Activated naive CD8-positive, alpha-beta T cell treated with anti-CD3 and anti-CD28 coated beads for 36 hours (primary cell): Measurements from ENCODE around the gene AVP. TPM values are rescaled to one million over a fixed set of nuclear protein-coding genes. Genes with fewer than 3 reads are reported as not detected.
"Not testable (repeated sequence)": the region's sequence is repeated elsewhere in the genome, so short reads cannot be mapped to it uniquely, and the experiment has no call there.

Experiments
- DNase-seq: peaks from one replicate; pipeline ENCODE4 v3.0.0; 2021
- H3K27ac Mint-ChIP-seq: one replicate; pipeline ENCODE4 v1.8.0; 2022; ENCODE audit warnings: mild to moderate bottlenecking, moderate library complexity, mixed read lengths
- H3K27me3 Mint-ChIP-seq: one replicate; pipeline ENCODE4 v1.8.0; 2022; ENCODE audit warnings: mild to moderate bottlenecking, mixed read lengths
- H3K36me3 Mint-ChIP-seq: one replicate; pipeline ENCODE4 v1.8.0; 2021; ENCODE audit warnings: mild to moderate bottlenecking, mixed read lengths
- H3K4me1 Mint-ChIP-seq: one replicate; pipeline ENCODE4 v1.8.0; 2021; ENCODE audit warnings: mixed read lengths
- H3K4me3 Mint-ChIP-seq: one replicate; pipeline ENCODE4 v1.8.0; 2022; ENCODE audit warnings: mild to moderate bottlenecking, moderate library complexity, mixed read lengths
- H3K9me3 Mint-ChIP-seq: one replicate; pipeline ENCODE4 v1.8.0; 2022; ENCODE audit warnings: mixed read lengths
- total RNA-seq, 2 experiments: library from RNA; stranded (reverse); gene quantifications; one replicate each; pipeline ENCODE4 v1.2.3, GENCODE V29; 2021

The AVP gene
- total RNA-seq, 2 experiments from 2014 or later, result not detected

- Mint-ChIP-seq H3K4me3 (no peak overlapping the region), H3K27me3 (peaks cover 59% of the 10 kb centered on the region)
These were observed 2.9 kb downstream of the AVP start for GRCh38 chr20:3081641-3082040.

GRCh38 chr20:3080939-3081388, 3.6 kb downstream of the AVP start:
- no peaks in the 10 kb centered on the region for H3K36me3 Mint-ChIP-seq
- peaks cover 59% of the 10 kb centered on the region for H3K27me3 Mint-ChIP-seq
- peaks cover 18% of the 10 kb centered on the region for H3K4me1 Mint-ChIP-seq
- no peaks in the 10 kb centered on the region for H3K9me3 Mint-ChIP-seq
- H3K4me3 Mint-ChIP-seq, result no peak overlapping the region
- no peak overlapping the region for H3K27ac Mint-ChIP-seq
- no peak for DNase-seq

More at GRCh38 chr20:3081641-3082040, 2.9 kb downstream of the AVP start:
- Mint-ChIP-seq H3K4me1 (peaks cover 18% of the 10 kb centered on the region), H3K27ac (no peak overlapping the region), H3K9me3 (no peaks in the 10 kb centered on the region), H3K36me3 (no peaks in the 10 kb centered on the region)
- DNase-seq, result no peak

GRCh38 chr20:3077618-3078134, 6.8 kb downstream of the AVP start:
- Mint-ChIP-seq H3K27me3 (peaks cover 41% of the 10 kb centered on the region), H3K9me3 (no peaks in the 10 kb centered on the region), H3K27ac (peak overlapping the region; percentile 53), H3K4me1 (peaks cover 16% of the 10 kb centered on the region), H3K36me3 (no peaks in the 10 kb centered on the region), H3K4me3 (no peak overlapping the region)
- no peak for DNase-seq

- not testable (repeated sequence) for H3K9me3 Mint-ChIP-seq, H3K36me3 Mint-ChIP-seq, DNase-seq, H3K27ac Mint-ChIP-seq, H3K4me3 Mint-ChIP-seq
- H3K4me1 Mint-ChIP-seq, result peaks cover 27% of the 10 kb centered on the region
- peaks cover 23% of the 10 kb centered on the region for H3K27me3 Mint-ChIP-seq
These were observed 9.2 kb downstream of the AVP start for GRCh38 chr20:3075315-3075714.

- H3K4me3 Mint-ChIP-seq, result no peak overlapping the region
- no peak for DNase-seq
- no peaks in the 10 kb centered on the region for H3K9me3 Mint-ChIP-seq
- no peak overlapping the region for H3K27ac Mint-ChIP-seq
- H3K27me3 Mint-ChIP-seq, result peaks cover 18% of the 10 kb centered on the region
- H3K36me3 Mint-ChIP-seq, result no peaks in the 10 kb centered on the region
- peaks cover 27% of the 10 kb centered on the region for H3K4me1 Mint-ChIP-seq
These were observed 9.7 kb downstream of the AVP start for GRCh38 chr20:3074812-3075211.

GRCh38 chr20:3073251-3073643, 11.3 kb downstream of the AVP start:
- not testable (repeated sequence) for H3K36me3 Mint-ChIP-seq, DNase-seq, H3K9me3 Mint-ChIP-seq, H3K27me3 Mint-ChIP-seq, H3K4me3 Mint-ChIP-seq, H3K27ac Mint-ChIP-seq
- H3K4me1 Mint-ChIP-seq, result peaks cover 27% of the 10 kb centered on the region

- no peaks in the 10 kb centered on the region for H3K36me3 Mint-ChIP-seq
- no peaks in the 10 kb centered on the region for H3K9me3 Mint-ChIP-seq
- peaks cover 6% of the 10 kb centered on the region for H3K27me3 Mint-ChIP-seq
- DNase-seq, result no peak
- peaks cover 23% of the 10 kb centered on the region for H3K4me1 Mint-ChIP-seq
- peak overlapping the region; percentile 77 for H3K4me3 Mint-ChIP-seq
- H3K27ac Mint-ChIP-seq, result peak overlapping the region; percentile 34
These were observed 11.8 kb downstream of the AVP start for GRCh38 chr20:3072530-3073250.

- peaks cover 3% of the 10 kb centered on the region for H3K27me3 Mint-ChIP-seq
- peak; percentile 67 for DNase-seq
- H3K27ac Mint-ChIP-seq, result peak within 1 kb of the TSS; percentile 34
- peak within 1 kb of the TSS; percentile 77 for H3K4me3 Mint-ChIP-seq
- no peaks in the 10 kb centered on the region for H3K9me3 Mint-ChIP-seq
- H3K36me3 Mint-ChIP-seq, result no peaks in the 10 kb centered on the region
- peaks cover 15% of the 10 kb centered on the region for H3K4me1 Mint-ChIP-seq
These were observed 12.7 kb downstream of the AVP start, which contains the start of gene OXT for GRCh38 chr20:3071610-3072529. OXT (plus strand) TSS chr20:3071620; CDS start chr20:3071656, 36 bp downstream.

- Mint-ChIP-seq H3K4me1 (peaks cover 12% of the 10 kb centered on the region), H3K36me3 (no peaks in the 10 kb centered on the region), H3K4me3 (peak overlapping the region; percentile 46), H3K27ac (no peak overlapping the region), H3K9me3 (no peaks in the 10 kb centered on the region), H3K27me3 (peaks cover 3% of the 10 kb centered on the region)
- no peak for DNase-seq
These were observed 13.3 kb downstream of the AVP start for GRCh38 chr20:3071266-3071609.

GRCh38 chr20:3070725-3071124, 13.8 kb downstream of the AVP start:
- no peak for DNase-seq
- Mint-ChIP-seq H3K4me1 (peaks cover 12% of the 10 kb centered on the region), H3K9me3 (no peaks in the 10 kb centered on the region), H3K4me3 (peak overlapping the region; percentile 46), H3K27me3 (peaks cover 3% of the 10 kb centered on the region), H3K27ac (no peak overlapping the region), H3K36me3 (no peaks in the 10 kb centered on the region)

- H3K27ac Mint-ChIP-seq, result no peak overlapping the region
- H3K36me3 Mint-ChIP-seq, result no peaks in the 10 kb centered on the region
- no peaks in the 10 kb centered on the region for H3K9me3 Mint-ChIP-seq
- H3K4me1 Mint-ChIP-seq, result peaks cover 17% of the 10 kb centered on the region
- H3K27me3 Mint-ChIP-seq, result peaks cover 3% of the 10 kb centered on the region
- peak; percentile 22 for DNase-seq
- H3K4me3 Mint-ChIP-seq, result no peak overlapping the region
These were observed 15.3 kb downstream of the AVP start for GRCh38 chr20:3068986-3069900.

GRCh38 chr20:3068075-3068474, 16.4 kb downstream of the AVP start:
- Mint-ChIP-seq H3K9me3 (no peaks in the 10 kb centered on the region), H3K4me3 (no peak overlapping the region), H3K27me3 (peaks cover 3% of the 10 kb centered on the region), H3K36me3 (no peaks in the 10 kb centered on the region), H3K4me1 (peaks cover 17% of the 10 kb centered on the region), H3K27ac (no peak overlapping the region)
- no peak for DNase-seq

- no peak for DNase-seq
- Mint-ChIP-seq H3K27me3 (peaks cover under 1% of the 10 kb centered on the region), H3K4me1 (peaks cover 14% of the 10 kb centered on the region), H3K27ac (no peak overlapping the region), H3K9me3 (no peaks in the 10 kb centered on the region), H3K36me3 (no peaks in the 10 kb centered on the region), H3K4me3 (no peak overlapping the region)
These were observed 17.1 kb downstream of the AVP start for GRCh38 chr20:3067139-3068014.

- not testable (repeated sequence) for DNase-seq, H3K36me3 Mint-ChIP-seq, H3K4me1 Mint-ChIP-seq, H3K4me3 Mint-ChIP-seq, H3K27ac Mint-ChIP-seq, H3K9me3 Mint-ChIP-seq, H3K27me3 Mint-ChIP-seq
These were observed 20.4 kb downstream of the AVP start for GRCh38 chr20:3064119-3064518.
